Amniotic epithelial cell (primary cell): ENCODE measurements around the gene ZFHX2.

Source experiments
- DNase-seq: peaks from one replicate; pipeline ENCODE4 v3.0.0-alpha.2; 2010; ENCODE audit warnings: low read depth

Gene ZFHX2

GRCh38 chr14:23518709-23519108 lies 32.9 kb downstream of the ZFHX2 start:
- DNase-seq: no peak

- no peak for DNase-seq
Observed at GRCh38 chr14:23517650-23518326, 33.8 kb downstream of the ZFHX2 start.

GRCh38 chr14:23514644-23514957 lies 37.0 kb downstream of the ZFHX2 start:
- no peak for DNase-seq

GRCh38 chr14:23513818-23514643 lies 37.5 kb downstream of the ZFHX2 start:
- DNase-seq: no peak

GRCh38 chr14:23513005-23513817 lies 38.4 kb downstream of the ZFHX2 start:
- DNase-seq: no peak

- no peak for DNase-seq
Observed at GRCh38 chr14:23512156-23512555, 39.4 kb downstream of the ZFHX2 start.

- peak; percentile 95 for DNase-seq
Observed at GRCh38 chr14:23494223-23494622, 57.3 kb downstream of the ZFHX2 start.

GRCh38 chr14:23492618-23493272 lies 58.8 kb downstream of the ZFHX2 start:
- DNase-seq: peak; percentile 54

GRCh38 chr14:23487216-23487615 lies 64.3 kb downstream of the ZFHX2 start:
- DNase-seq: no peak

- no peak for DNase-seq
Observed at GRCh38 chr14:23486036-23486435, 65.5 kb downstream of the ZFHX2 start.

GRCh38 chr14:23485326-23485725 lies 66.2 kb downstream of the ZFHX2 start:
- no peak for DNase-seq

- DNase-seq: peak; percentile 36
Observed at GRCh38 chr14:23483236-23483854, 68.2 kb downstream of the ZFHX2 start.

GRCh38 chr14:23482823-23483148 lies 68.8 kb downstream of the ZFHX2 start:
- DNase-seq: no peak

- DNase-seq: no peak
Observed at GRCh38 chr14:23481979-23482822, 69.4 kb downstream of the ZFHX2 start.

- peak; percentile 36 for DNase-seq
Observed at GRCh38 chr14:23481362-23481970, 70.1 kb downstream of the ZFHX2 start.

- peak; percentile 86 for DNase-seq
Observed at GRCh38 chr14:23478109-23478759, 73.3 kb downstream of the ZFHX2 start.

GRCh38 chr14:23470947-23471346 lies 80.6 kb downstream of the ZFHX2 start:
- no peak for DNase-seq
